ENCODE data around the gene MAPK8.

MAPK8 gene

DNA sequence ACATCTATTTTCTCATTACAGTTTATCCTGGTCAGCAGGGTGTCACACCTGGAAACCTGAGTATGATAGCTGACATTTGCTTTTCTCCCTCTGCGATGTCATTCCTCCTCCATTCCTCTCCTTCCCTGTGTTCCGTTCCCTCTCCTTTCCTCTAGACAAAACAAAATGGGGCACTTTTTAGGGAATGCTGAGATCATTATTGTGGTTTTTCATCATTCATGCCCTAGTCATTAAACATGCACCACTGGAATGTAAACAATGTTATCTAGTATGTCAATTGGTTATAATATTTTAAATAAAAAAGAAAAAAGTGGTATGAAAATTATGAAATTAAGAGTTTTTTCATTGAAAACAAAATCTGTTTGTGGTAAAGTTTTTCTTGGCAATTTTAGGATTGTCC is 132.6 kb downstream of the MAPK8 start:
- DNase-seq, result no peak
- Histone ChIP-seq H3K9me3 (ENCODE audit: severe bottlenecking) (no peaks in the 10 kb centered on the region), H3K27ac (no peak overlapping the region)

DNA sequence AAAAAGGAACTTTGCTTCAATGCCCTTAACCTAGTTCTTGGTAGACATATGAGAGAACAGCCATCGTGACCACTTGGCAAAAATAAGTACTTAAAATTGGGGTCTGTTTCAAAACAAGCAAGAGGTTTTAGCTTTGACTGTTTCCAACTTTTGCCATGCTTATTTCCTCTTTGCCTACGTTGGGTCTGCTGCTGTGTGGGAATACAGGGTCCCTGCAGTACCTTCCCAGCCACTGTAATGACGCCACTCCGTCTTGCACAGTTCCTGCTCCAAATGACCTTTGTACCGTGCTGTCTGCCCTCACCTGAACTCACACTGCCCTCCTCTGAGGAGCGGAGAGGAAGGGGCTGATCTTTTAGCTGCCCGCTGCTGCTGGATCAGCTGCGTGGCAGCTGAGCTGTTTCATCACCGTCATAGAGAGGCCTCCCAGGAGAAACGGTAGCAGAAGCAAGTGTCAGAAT is 133.1 kb downstream of the MAPK8 start:
- H3K9me3 ChIP-seq (ENCODE audit: severe bottlenecking), result no peaks in the 10 kb centered on the region
- no peak overlapping the region for H3K27ac ChIP-seq
- H3K27me3 ChIP-seq (ENCODE audit: insufficient read depth, low read depth, severe bottlenecking), result no peaks in the 10 kb centered on the region
- H3K4me3 ChIP-seq (ENCODE audit: low read depth, low read length), result no peak overlapping the region
- H3K36me3 ChIP-seq, result peaks cover 5% of the 10 kb centered on the region
- no peak for TF ChIP-seq CTCF (IDR thresholded peaks at IDR 0.05; ENCODE audit: low read depth, low read length)
- DNase-seq, result peak; percentile 66

More for the DNA sequence above, 132.6 kb downstream of the MAPK8 start:
- no peak for TF ChIP-seq CTCF (IDR thresholded peaks at IDR 0.05; ENCODE audit: low read depth, low read length)
- H3K4me3 ChIP-seq (ENCODE audit: low read depth, low read length), result no peak overlapping the region
- H3K27me3 ChIP-seq (ENCODE audit: insufficient read depth, low read depth, severe bottlenecking), result no peaks in the 10 kb centered on the region
- peaks cover 5% of the 10 kb centered on the region for H3K36me3 ChIP-seq

DNA sequence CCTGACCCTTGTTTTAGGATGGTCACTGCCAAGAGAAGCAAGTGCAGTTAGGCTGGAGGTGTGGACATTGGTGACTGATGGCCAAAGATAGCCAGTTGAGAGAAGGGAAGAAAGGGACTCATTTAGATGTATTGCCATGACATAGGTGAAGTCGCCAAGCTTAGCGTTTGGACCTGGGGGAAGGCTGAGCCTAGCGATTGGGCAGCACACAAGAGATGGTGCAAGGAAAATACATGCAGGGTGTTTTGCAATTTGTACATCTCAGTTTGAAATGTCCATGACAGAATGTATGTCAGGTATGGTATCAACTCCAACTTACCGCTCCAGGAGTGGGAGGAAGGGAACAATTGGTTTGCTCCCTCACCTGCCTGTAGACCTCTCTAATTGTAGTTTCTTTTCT is 134.3 kb downstream of the MAPK8 start:
- no peak for TF ChIP-seq CTCF (IDR thresholded peaks at IDR 0.05; ENCODE audit: low read depth, low read length)
- H3K9me3 ChIP-seq (ENCODE audit: severe bottlenecking), result no peaks in the 10 kb centered on the region
- H3K27ac ChIP-seq, result no peak overlapping the region
- no peak overlapping the region for H3K4me3 ChIP-seq (ENCODE audit: low read depth, low read length)
- no peak for DNase-seq
- H3K36me3 ChIP-seq, result peaks cover 2% of the 10 kb centered on the region
- H3K27me3 ChIP-seq (ENCODE audit: insufficient read depth, low read depth, severe bottlenecking), result no peaks in the 10 kb centered on the region

GRCh38 chr10:48442090-48442808 is 135.8 kb downstream of the MAPK8 start:
- H3K27me3 ChIP-seq (ENCODE audit: insufficient read depth, low read depth, severe bottlenecking), result no peaks in the 10 kb centered on the region
- no peak overlapping the region for H3K4me3 ChIP-seq (ENCODE audit: low read depth, low read length)
- no peak for TF ChIP-seq CTCF (IDR thresholded peaks at IDR 0.05; ENCODE audit: low read depth, low read length)
- no peak for DNase-seq
- H3K36me3 ChIP-seq, result no peaks in the 10 kb centered on the region
- no peak overlapping the region for H3K27ac ChIP-seq
- no peaks in the 10 kb centered on the region for H3K9me3 ChIP-seq (ENCODE audit: severe bottlenecking)

DNA sequence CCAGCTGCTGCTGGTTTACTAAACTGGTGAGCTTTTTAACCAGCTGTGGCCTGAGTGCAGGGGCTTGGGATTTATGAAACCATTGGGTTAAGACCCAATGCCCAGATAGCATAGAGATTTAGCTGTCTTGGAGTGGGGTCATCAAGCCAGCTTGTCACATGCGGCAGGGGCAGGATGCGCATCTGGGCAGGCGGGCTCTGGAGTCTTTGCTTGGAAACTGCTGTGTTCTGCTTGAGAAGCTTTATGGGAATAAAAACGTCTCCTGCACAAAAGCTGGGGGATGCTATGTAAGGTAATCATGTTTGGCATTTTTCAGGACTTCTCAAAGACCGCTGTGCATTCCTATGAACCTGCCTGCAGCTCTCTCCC is 136.3 kb downstream of the MAPK8 start:
- DNase-seq, result no peak
- Histone ChIP-seq H3K36me3 (no peaks in the 10 kb centered on the region), H3K27me3 (ENCODE audit: insufficient read depth, low read depth, severe bottlenecking) (no peaks in the 10 kb centered on the region), H3K27ac (no peak overlapping the region), H3K4me3 (ENCODE audit: low read depth, low read length) (no peak overlapping the region), H3K9me3 (ENCODE audit: severe bottlenecking) (no peaks in the 10 kb centered on the region)
- no peak for TF ChIP-seq CTCF (IDR thresholded peaks at IDR 0.05; ENCODE audit: low read depth, low read length)

DNA sequence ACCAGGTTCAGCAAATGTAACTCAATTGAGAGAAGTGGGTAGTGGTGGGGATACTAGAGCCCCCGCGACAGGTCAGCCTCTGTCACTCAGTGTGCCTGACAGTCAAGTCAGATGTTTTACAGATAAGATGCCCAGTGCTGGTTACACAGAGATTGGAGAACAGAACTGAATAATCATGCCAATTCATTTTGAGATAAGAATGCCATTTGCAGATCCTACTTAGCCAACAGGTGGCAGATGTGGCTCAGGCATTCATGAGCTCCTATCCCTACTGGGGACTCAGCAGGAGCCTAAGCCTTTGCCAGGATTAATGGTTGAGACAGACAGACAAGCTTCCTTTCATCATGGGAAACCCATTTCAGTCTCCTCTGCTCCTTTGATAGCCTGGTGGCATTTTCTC is 137.8 kb downstream of the MAPK8 start:
- peak; percentile 83 for DNase-seq
- no peaks in the 10 kb centered on the region for H3K27me3 ChIP-seq (ENCODE audit: insufficient read depth, low read depth, severe bottlenecking)
- peak; percentile 59 for TF ChIP-seq CTCF (IDR thresholded peaks at IDR 0.05; ENCODE audit: low read depth, low read length)

More for the DNA sequence above, 137.8 kb downstream of the MAPK8 start:
- H3K27ac ChIP-seq, result peak overlapping the region; percentile 79
- no peak overlapping the region; the same call in 1 of the 2 replicates for H3K4me3 ChIP-seq (ENCODE audit: low read depth, low read length)
- no peaks in the 10 kb centered on the region for H3K36me3 ChIP-seq
- no peaks in the 10 kb centered on the region for H3K9me3 ChIP-seq (ENCODE audit: severe bottlenecking)

All from WERI-Rb-1 (cell line).